HUDEP-2 (cell line): ENCODE data around the gene MSH2.
"Not testable (repeated sequence)": the region's sequence is repeated elsewhere in the genome, so short reads cannot be mapped to it uniquely, and the experiment has no call there.

Source experiments
- DNase-seq, 76 experiments: peaks; one replicate each; lab custom pipeline; 2025; ENCODE audit not compliant: unreplicated experiment in 76 of 76; lab: John Stamatoyannopoulos, UW

MSH2 gene

DNA sequence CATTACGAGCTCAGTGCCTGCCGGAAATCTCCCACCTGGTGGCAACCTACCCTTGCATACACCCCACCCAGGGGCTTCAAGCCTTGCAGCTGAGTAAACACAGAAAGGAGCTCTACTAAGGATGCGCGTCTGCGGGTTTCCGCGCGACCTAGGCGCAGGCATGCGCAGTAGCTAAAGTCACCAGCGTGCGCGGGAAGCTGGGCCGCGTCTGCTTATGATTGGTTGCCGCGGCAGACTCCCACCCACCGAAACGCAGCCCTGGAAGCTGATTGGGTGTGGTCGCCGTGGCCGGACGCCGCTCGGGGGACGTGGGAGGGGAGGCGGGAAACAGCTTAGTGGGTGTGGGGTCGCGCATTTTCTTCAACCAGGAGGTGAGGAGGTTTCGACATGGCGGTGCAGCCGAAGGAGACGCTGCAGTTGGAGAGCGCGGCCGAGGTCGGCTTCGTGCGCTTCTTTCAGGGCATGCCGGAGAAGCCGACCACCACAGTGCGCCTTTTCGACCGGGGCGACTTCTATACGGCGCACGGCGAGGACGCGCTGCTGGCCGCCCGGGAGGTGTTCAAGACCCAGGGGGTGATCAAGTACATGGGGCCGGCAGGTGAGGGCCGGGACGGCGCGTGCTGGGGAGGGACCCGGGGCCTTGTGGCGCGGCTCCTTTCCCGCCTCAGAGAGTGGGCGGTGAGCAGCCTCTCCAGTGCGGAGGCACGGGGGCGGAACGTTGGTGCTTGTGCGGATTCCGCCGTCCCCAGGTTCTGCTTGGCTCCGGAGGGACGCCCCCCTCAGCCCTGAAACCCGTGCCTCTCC lies at the start of gene MSH2:
Gene MSH2 (plus strand): TSS at position 352 of the 804 bp plus-strand sequence. CDS start 36 bp downstream, at position 388.
- DNase-seq: peak in 75 of 76 experiments; percentile 49 to 93 (median 87)

DNA sequence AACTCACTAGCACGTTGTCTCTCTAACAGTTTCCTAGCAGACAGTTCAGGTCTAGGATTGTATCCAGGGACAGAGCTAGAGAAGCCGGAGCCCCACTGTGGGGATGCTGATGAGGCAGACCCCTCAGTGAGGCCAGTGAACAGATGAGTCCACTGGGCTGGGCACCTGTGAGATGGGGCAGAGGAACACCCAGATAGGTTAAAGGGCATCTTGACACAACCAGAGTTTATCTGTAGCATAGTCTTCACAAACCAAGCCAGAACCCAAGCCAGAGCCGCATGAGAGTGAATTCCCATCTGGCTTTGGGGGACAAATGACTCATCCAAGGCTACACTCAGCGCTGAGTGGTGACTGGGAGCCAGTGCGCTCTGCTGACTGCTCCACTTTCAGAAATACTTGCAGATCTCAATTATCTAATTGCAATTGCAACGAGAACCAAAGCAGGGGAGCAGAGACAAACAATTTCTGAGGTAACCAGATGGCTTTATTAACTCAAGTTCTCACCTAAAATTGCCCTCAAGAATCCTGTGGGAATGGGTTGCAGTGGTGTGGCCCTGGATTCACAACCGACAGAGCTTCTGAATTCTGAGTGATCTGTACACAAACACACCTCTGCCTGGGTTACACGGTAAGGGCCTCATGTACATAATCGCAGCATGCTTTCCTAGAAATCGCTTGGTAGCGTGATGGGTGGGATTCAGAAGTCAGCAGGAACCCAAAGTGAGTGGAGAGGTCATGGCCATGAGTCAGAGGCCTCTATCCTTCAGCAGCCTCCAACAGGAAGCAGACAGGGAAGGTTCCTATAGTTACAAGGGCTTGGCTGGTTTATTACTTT lies 48.7 kb upstream of the MSH2 start:
- DNase-seq: no peak

- DNase-seq: no peak
Observed at GRCh38 chr2:47354848-47355204, 48.1 kb upstream of the MSH2 start.

- DNase-seq: peak in 11 of 76 experiments; percentile 1 to 39 (median 22)
Observed at GRCh38 chr2:47357483-47357882, 45.5 kb upstream of the MSH2 start.

- peak in 5 of 76 experiments; percentile 2 to 27 (median 11) for DNase-seq
Observed at GRCh38 chr2:47359375-47359868, 43.5 kb upstream of the MSH2 start.

DNA sequence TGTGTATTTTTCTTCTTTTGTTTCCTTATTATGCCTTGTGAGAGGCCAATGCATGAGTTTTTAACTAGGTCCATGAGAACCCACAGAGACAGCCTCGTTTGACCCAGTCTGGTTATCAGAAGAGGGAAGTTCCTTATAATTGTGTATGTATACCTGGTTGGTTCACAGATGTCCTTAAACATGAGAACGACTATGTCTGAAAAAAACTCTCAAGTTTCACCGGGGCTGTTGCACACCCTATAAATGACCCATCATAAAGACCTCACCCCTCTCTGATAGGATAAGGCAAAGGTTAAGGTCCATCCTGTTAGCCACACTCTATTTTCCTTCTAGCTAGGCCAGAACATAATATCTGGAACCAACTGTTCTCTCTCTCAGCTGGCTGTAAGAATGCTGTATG lies 42.7 kb upstream of the MSH2 start:
- no peak for DNase-seq

DNA sequence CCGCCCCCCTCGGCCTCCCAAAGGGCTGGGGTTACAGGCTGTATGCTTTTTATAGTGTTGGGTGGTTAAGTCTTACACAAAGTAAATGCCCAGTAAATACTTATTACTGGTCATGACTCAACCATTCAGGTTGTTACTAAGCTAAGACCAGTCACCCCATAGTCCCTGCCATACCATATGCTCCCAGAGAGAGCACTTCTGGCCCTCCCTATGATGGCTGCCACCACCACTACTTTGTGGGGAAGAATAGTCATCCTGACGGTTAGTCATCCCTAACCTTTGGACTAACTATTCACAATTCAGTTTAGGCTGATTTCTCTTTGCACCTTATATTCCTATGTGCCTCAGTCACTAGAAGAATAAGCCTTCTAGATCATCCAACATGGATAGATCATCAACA lies 42.0 kb upstream of the MSH2 start:
- DNase-seq: no peak

- not testable (repeated sequence) for DNase-seq
Observed at GRCh38 chr2:47361505-47362229, 41.3 kb upstream of the MSH2 start.

- DNase-seq: peak in 8 of 76 experiments; percentile 3 to 28 (median 12)
Observed at GRCh38 chr2:47373747-47374146, 29.2 kb upstream of the MSH2 start.

GRCh38 chr2:47375307-47375706 lies 27.6 kb upstream of the MSH2 start:
- DNase-seq: no peak

GRCh38 chr2:47379384-47379783 lies 23.6 kb upstream of the MSH2 start:
- DNase-seq: no peak

- no peak for DNase-seq
Observed at GRCh38 chr2:47381408-47381807, 21.5 kb upstream of the MSH2 start.

- no peak for DNase-seq
Observed at GRCh38 chr2:47386551-47386950, 16.4 kb upstream of the MSH2 start.

- DNase-seq: no peak
Observed at GRCh38 chr2:47388888-47389287, 14.1 kb upstream of the MSH2 start.

GRCh38 chr2:47389692-47390091 lies 13.3 kb upstream of the MSH2 start:
- no peak for DNase-seq

GRCh38 chr2:47401789-47402554 lies 984 bp upstream of the MSH2 start:
- DNase-seq: no peak

- peak in 1 of 76 experiments; percentile 29 for DNase-seq
Observed at GRCh38 chr2:47402555-47402804, 476 bp upstream of the MSH2 start.

- DNase-seq: no peak
Observed at GRCh38 chr2:47403609-47404193, 745 bp downstream of the MSH2 start.

DNA sequence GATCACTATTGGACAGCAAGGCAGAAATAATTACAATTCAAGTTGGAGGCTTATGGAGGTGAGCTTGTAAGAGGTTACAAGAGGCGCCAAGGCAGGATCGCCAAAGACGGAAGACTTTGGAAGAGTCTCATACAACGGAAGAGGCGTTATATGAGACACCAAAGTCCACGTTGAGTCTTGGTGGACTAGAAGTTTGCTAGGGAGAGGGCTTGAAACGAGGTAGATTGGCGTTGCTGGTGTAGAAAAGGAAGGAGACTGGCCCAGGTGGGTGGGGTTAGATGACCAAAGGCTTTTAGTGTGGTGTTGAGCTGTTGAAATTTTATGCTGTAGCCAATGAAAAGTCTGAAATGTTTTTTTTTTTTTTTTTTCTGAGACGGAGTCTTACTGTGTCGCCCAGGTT lies 1.4 kb downstream of the MSH2 start:
- DNase-seq: no peak

DNA sequence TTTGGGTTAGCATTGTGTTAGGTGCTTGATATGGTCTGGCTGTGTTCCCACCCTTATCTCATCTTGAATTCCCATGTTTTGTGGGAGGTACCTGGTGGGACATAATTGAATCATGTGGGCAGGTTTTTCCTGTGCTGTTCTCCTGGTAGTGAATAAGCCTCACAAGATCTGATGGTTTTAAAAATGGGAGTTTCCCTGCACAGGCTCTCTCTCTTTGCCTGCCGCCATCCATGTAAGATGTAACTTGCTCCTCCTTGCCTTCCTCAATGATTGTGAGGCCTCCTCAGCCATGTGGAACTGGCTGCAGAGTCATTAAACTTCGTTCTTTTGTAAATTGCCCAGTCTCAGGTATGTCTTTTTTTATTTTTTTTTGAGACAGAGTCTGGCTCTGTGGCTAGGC lies 2.8 kb downstream of the MSH2 start:
- DNase-seq: peak in 3 of 76 experiments; percentile 3 to 9 (median 3)
